CD14-positive monocyte (primary cell): ENCODE results near the gene SLCO2B1. TPM values are rescaled to one million over a fixed set of nuclear protein-coding genes. Genes with fewer than 3 reads are reported as not detected.

ENCODE experiments used
- DNase-seq, 3 donors: peaks; one replicate each; pipeline ENCODE4 v3.0.0-alpha.2; 2011 to 2022
- H2AFZ ChIP-seq: 2 replicates; pipeline ENCODE4 v1.6.0; 2012; ENCODE audit warnings: mild to moderate bottlenecking, low read depth, low read length, inconsistent platforms; ENCODE audit not compliant: insufficient read depth, poor library complexity, severe bottlenecking
- H3K27ac ChIP-seq, 2 donors: 1 replicate in 1 of 2; 2 replicates in 1 of 2; pipeline ENCODE4 v1.5.1; 2012 to 2013; ENCODE audit warnings: low read length in 2 of 2, control low read depth in 1 of 2, inconsistent platforms in 1 of 2, low read depth in 1 of 2, mild to moderate bottlenecking in 1 of 2
- H3K27me3 ChIP-seq, 2 donors: one replicate each; pipeline versions ENCODE4 v1.6.0 to v1.6.1; 2011 to 2013; ENCODE audit warnings: low read length in 2 of 2; ENCODE audit not compliant: control insufficient read depth in 2 of 2, insufficient read depth in 2 of 2
- H3K36me3 ChIP-seq, 2 donors: replicated peaks in 1 of 2; 1 replicate in 1 of 2; 2 replicates in 1 of 2; pipeline versions ENCODE4 v1.5.1 to v1.6.1; 2012 to 2013; ENCODE audit warnings: low read length in 2 of 2, control low read depth in 1 of 2, inconsistent platforms in 1 of 2, mild to moderate bottlenecking in 1 of 2; ENCODE audit not compliant: insufficient read depth in 2 of 2, control insufficient read depth in 1 of 2
- H3K4me1 ChIP-seq, 2 donors: 1 replicate in 1 of 2; 2 replicates in 1 of 2; pipeline versions ENCODE4 v1.5.1 to v1.6.1; 2012 to 2013; ENCODE audit warnings: low read length in 2 of 2, control low read depth in 1 of 2, inconsistent platforms in 1 of 2, mild to moderate bottlenecking in 1 of 2, moderate library complexity in 1 of 2; ENCODE audit not compliant: insufficient read depth in 2 of 2, control insufficient read depth in 1 of 2
- H3K4me2 ChIP-seq: replicated peaks from 2 replicates; pipeline ENCODE3; 2012; ENCODE audit warnings: low read length, moderate library complexity, mild to moderate bottlenecking; ENCODE audit not compliant: poor library complexity, severe bottlenecking; ENCODE audit errors: extremely low read depth
- H3K4me3 ChIP-seq, 3 experiments: fragments of 200-600 bp in 1 of 3; sonication (generic) in 1 of 3; replicated peaks in 1 of 3; 1 replicate in 2 of 3; 2 replicates in 1 of 3; pipeline ENCODE4 v1.5.1; 2011 to 2013; ENCODE audit warnings: low read length in 3 of 3, mild to moderate bottlenecking in 3 of 3, control low read depth in 2 of 3, low read depth in 2 of 3, inconsistent platforms in 1 of 3, moderate library complexity in 1 of 3
- H3K79me2 ChIP-seq: 2 replicates; pipeline ENCODE4 v1.6.0; 2012; ENCODE audit warnings: mild to moderate bottlenecking, control low read depth, inconsistent platforms, low read length, moderate library complexity; ENCODE audit not compliant: insufficient read depth
- H3K9ac ChIP-seq: 2 replicates; pipeline ENCODE4 v1.6.0; 2017; ENCODE audit warnings: low read length, mild to moderate bottlenecking; ENCODE audit not compliant: insufficient read depth, poor library complexity, severe bottlenecking
- H3K9me3 ChIP-seq, 2 donors: replicated peaks in 1 of 2; 1 replicate in 1 of 2; 2 replicates in 1 of 2; pipeline versions ENCODE4 v1.5.1 to v1.6.1; 2012 to 2013; ENCODE audit warnings: low read length in 2 of 2, control low read depth in 1 of 2; ENCODE audit not compliant: control insufficient read depth in 1 of 2, insufficient read depth in 1 of 2
- H4K20me1 ChIP-seq: 2 replicates; pipeline ENCODE4 v1.6.0; 2012; ENCODE audit warnings: mild to moderate bottlenecking, low read length, control low read depth, moderate library complexity; ENCODE audit not compliant: insufficient read depth
- H3K27ac Mint-ChIP-seq, 7 donors: one replicate each; pipeline ENCODE4 v1.8.0; 2020; ENCODE audit warnings: mild to moderate bottlenecking in 7 of 7, mixed read lengths in 7 of 7, moderate library complexity in 6 of 7, inconsistent platforms in 2 of 7
- H3K27me3 Mint-ChIP-seq, 3 donors: one replicate each; pipeline ENCODE4 v1.8.0; 2021 to 2022; ENCODE audit warnings: low read depth in 3 of 3, mild to moderate bottlenecking in 3 of 3, mixed read lengths in 3 of 3, moderate library complexity in 3 of 3, inconsistent platforms in 1 of 3
- H3K36me3 Mint-ChIP-seq, 2 donors: one replicate each; pipeline ENCODE4 v1.8.0; 2020; ENCODE audit warnings: mixed read lengths in 2 of 2, inconsistent platforms in 1 of 2, mild to moderate bottlenecking in 1 of 2
- H3K4me1 Mint-ChIP-seq: one replicate; pipeline ENCODE4 v1.8.0; 2020; ENCODE audit warnings: mild to moderate bottlenecking, mixed read lengths
- H3K4me3 Mint-ChIP-seq, 2 donors: one replicate each; pipeline ENCODE4 v1.8.0; 2020; ENCODE audit warnings: mild to moderate bottlenecking in 2 of 2, mixed read lengths in 2 of 2, moderate library complexity in 1 of 2
- H3K9me3 Mint-ChIP-seq, 7 donors: one replicate each; pipeline ENCODE4 v1.8.0; 2020 to 2022; ENCODE audit warnings: mixed read lengths in 7 of 7, mild to moderate bottlenecking in 6 of 7, moderate library complexity in 6 of 7, inconsistent platforms in 2 of 7
- WGBS: methylation state at CpG from one replicate; pipeline ENCODE4 v1.1.5; 2013; ENCODE audit warnings: missing lambda C conversion rate; ENCODE audit not compliant: insufficient coverage; 5-methylcytosine and 5-hydroxymethylcytosine counted together
- intact Hi-C, 2 donors: fragments of 100-400 bp; cut with micrococcal nuclease; formaldehyde crosslinking; loops; one replicate each; pipeline versions ENCODE4 v1.15.0 to v1.15.1; 2023
- polyA plus RNA-seq, 3 donors: library from polyadenylated mRNA; depleted of rRNA in 1 of 3; unstranded in 2 of 3; stranded (reverse) in 1 of 3; fragments of 300-500 nt in 2 of 3; fragments of >200 nt in 1 of 3; fragmentation: Illumina TruSeq in 2 of 3; gene quantifications; 1 replicate in 2 of 3; 2 replicates in 1 of 3; pipeline ENCODE4 v1.2.3, GENCODE V29; 2012 to 2021
- TF ChIP-seq, protein P1 (sequence below): fragments of 200-600 bp; IDR thresholded peaks from one replicate; pipeline ENCODE4 v1.8.0; 2022; ENCODE audit warnings: antibody characterized with exemption, mild to moderate bottlenecking

The SLCO2B1 gene
- polyA plus RNA-seq, 3 donors, result 0.13 to 0.47 TPM; not detected in 1

DNA sequence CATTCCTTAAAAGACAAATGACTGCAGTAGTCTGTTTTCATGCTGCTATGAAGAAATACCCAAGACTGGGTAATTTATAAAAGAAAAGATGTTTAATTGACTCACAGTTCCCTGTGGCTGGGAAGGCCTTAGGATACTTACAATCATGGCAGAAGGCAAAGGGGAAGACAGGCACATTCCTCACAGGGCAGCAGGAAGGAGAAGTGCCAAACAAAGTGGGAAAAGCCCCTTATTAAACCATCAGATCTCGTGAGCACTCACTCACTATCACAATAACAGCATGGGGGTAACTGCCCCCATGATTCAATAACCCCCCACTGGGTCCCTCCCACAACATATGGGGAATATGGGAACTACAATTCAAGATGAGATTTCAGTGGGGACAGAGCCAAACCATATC lies 37.9 kb upstream of the SLCO2B1 start:
- H3K4me3 ChIP-seq, result no peak overlapping the region
- TF ChIP-seq, protein P1, sequence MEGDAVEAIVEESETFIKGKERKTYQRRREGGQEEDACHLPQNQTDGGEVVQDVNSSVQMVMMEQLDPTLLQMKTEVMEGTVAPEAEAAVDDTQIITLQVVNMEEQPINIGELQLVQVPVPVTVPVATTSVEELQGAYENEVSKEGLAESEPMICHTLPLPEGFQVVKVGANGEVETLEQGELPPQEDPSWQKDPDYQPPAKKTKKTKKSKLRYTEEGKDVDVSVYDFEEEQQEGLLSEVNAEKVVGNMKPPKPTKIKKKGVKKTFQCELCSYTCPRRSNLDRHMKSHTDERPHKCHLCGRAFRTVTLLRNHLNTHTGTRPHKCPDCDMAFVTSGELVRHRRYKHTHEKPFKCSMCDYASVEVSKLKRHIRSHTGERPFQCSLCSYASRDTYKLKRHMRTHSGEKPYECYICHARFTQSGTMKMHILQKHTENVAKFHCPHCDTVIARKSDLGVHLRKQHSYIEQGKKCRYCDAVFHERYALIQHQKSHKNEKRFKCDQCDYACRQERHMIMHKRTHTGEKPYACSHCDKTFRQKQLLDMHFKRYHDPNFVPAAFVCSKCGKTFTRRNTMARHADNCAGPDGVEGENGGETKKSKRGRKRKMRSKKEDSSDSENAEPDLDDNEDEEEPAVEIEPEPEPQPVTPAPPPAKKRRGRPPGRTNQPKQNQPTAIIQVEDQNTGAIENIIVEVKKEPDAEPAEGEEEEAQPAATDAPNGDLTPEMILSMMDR, result no peak
- H3K4me1 ChIP-seq, result no peaks in the 10 kb centered on the region
- H3K9me3 Mint-ChIP-seq, result peaks cover 8 to 25% (median 13%) of the 10 kb centered on the region in 7 donors
- H3K79me2 ChIP-seq, result no peaks in the 10 kb centered on the region
- H3K27me3 Mint-ChIP-seq, result peaks cover 3 to 17% (median 7%) of the 10 kb centered on the region in 3 donors
- H3K27ac Mint-ChIP-seq, result no peak overlapping the region
- H3K27ac ChIP-seq, result no peak overlapping the region
- H3K4me1 Mint-ChIP-seq, result no peaks in the 10 kb centered on the region
- intact Hi-C loops, result no loop called here
- H3K4me2 ChIP-seq, result no peak overlapping the region
- H3K4me3 Mint-ChIP-seq, result no peak overlapping the region
- H3K36me3 Mint-ChIP-seq, result no peaks in the 10 kb centered on the region
- H3K36me3 ChIP-seq, result no peaks in the 10 kb centered on the region
- H3K27me3 ChIP-seq, result no peaks in the 10 kb centered on the region
- peaks cover 0 to 5% of the 10 kb centered on the region in 2 donors for H3K9me3 ChIP-seq
- no CpG with 5 or more reads among the region's 1 CpG for WGBS
- DNase-seq, result no peak
- H4K20me1 ChIP-seq, result no peaks in the 10 kb centered on the region
- H2AFZ ChIP-seq, result no peak overlapping the region
- H3K9ac ChIP-seq, result no peak overlapping the region

DNA sequence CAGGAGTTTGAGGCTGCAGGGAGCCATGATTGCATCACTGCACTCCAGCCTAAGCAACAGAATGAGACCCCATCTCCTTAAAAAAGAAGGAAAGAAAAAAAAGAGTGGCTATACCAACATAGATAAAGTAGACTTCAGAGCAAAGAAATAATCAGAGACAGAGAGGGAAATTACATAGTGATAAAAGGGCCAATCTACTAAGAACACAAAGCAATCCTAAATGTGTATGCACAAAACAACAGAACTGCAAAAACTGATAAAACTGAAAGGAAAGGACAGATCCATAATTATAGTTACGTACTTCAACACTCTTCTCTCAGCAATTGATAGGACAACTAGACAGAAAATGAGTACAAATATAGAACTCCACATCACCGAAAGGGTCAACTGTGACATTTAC lies 36.4 kb upstream of the SLCO2B1 start:
- H3K27me3 ChIP-seq, result no peaks in the 10 kb centered on the region
- no peak overlapping the region for H3K9ac ChIP-seq
- DNase-seq, result no peak
- peaks cover 8 to 9% of the 10 kb centered on the region in 2 donors for H3K9me3 ChIP-seq
- no peaks in the 10 kb centered on the region for H4K20me1 ChIP-seq
- WGBS, result 100% methylated on average over 1 of the region's 2 CpGs
- Mint-ChIP-seq H3K27ac (no peak overlapping the region), H3K4me1 (no peaks in the 10 kb centered on the region), H3K9me3 (peaks cover 14 to 38% (median 24%) of the 10 kb centered on the region in 7 donors), H3K4me3 (no peak overlapping the region), H3K36me3 (no peaks in the 10 kb centered on the region), H3K27me3 (peaks cover 2 to 15% (median 3%) of the 10 kb centered on the region in 3 donors)
- H3K27ac ChIP-seq, result no peak overlapping the region
- no peak overlapping the region for H2AFZ ChIP-seq
- H3K4me2 ChIP-seq, result no peak overlapping the region
- no peak overlapping the region for H3K4me3 ChIP-seq
- intact Hi-C loops, result no loop called here
- no peaks in the 10 kb centered on the region for H3K4me1 ChIP-seq
- no peaks in the 10 kb centered on the region for H3K79me2 ChIP-seq
- no peaks in the 10 kb centered on the region for H3K36me3 ChIP-seq
- TF ChIP-seq, protein P1, result no peak
